Uterus (tissue), 4 donors: ENCODE data around the gene DHX29. TPM values are rescaled to one million over a fixed set of nuclear protein-coding genes. Genes with fewer than 3 reads are reported as not detected.

ENCODE experiments used
- DNase-seq, 2 donors: peaks; one replicate each; pipeline ENCODE4 v3.0.0-alpha.2; 2019 to 2020
- H3K27ac ChIP-seq, 2 donors: fragments of 200-600 bp; sonication (generic); 1 replicate in 1 of 2; 2 replicates in 1 of 2; pipeline ENCODE4 v1.5.1; 2016 to 2018
- H3K27me3 ChIP-seq, 2 donors: fragments of 200-600 bp; sonication (generic); one replicate each; pipeline ENCODE4 v1.5.1; 2018 to 2019; ENCODE audit warnings: control low read depth in 1 of 2
- H3K36me3 ChIP-seq, 2 donors: fragments of 200-600 bp; sonication (generic); one replicate each; pipeline ENCODE4 v1.5.1; 2019; ENCODE audit warnings: control low read depth in 1 of 2
- H3K4me1 ChIP-seq, 2 donors: fragments of 200-600 bp; sonication (generic); one replicate each; pipeline ENCODE4 v1.5.1; 2018 to 2019; ENCODE audit warnings: control low read depth in 1 of 2
- H3K4me3 ChIP-seq, 2 donors: fragments of 200-600 bp; sonication (generic); 1 replicate in 1 of 2; 2 replicates in 1 of 2; pipeline ENCODE4 v1.5.1; 2018 to 2019; ENCODE audit warnings: mild to moderate bottlenecking in 1 of 2
- H3K9me3 ChIP-seq, 2 donors: fragments of 200-600 bp; sonication (generic); one replicate each; pipeline ENCODE4 v1.5.1; 2019; ENCODE audit warnings: control low read depth in 1 of 2
- POLR2A ChIP-seq, 2 donors: fragments of 450-650 bp; IDR thresholded peaks; one replicate each; pipeline ENCODE4 v1.6.1; 2016; ENCODE audit warnings: antibody characterized with exemption in 2 of 2, mild to moderate bottlenecking in 1 of 2, moderate library complexity in 1 of 2
- intact Hi-C: fragments of 100-400 bp; cut with DNase I; formaldehyde crosslinking; loops from one replicate; pipeline ENCODE4 v1.15.1; 2023; ENCODE audit warnings: low total_unique reads
- total RNA-seq, 4 donors: library from RNA; depleted of rRNA in 3 of 4; stranded (reverse); fragments of >200 nt in 3 of 4; gene quantifications; one replicate each; pipeline versions ENCODE4 v1.1.0 to v1.2.4, GENCODE V29; 2014 to 2023
- TF ChIP-seq, protein P1 (sequence below), 4 experiments: fragments of 200-600 bp in 2 of 4; fragments of 450-650 bp in 2 of 4; sonication (generic) in 2 of 4; IDR thresholded peaks; one replicate each; pipeline ENCODE4 v1.5.1; 2016 to 2019; ENCODE audit warnings: antibody characterized with exemption in 4 of 4, mild to moderate bottlenecking in 2 of 4, moderate library complexity in 1 of 4
- donor health status: DM: yes; HTN: yes; CAD: no.

The DHX29 gene
- total RNA-seq, 4 donors from 2014 or later, result 22.0 to 44.4 (median 27.0) TPM

DNA sequence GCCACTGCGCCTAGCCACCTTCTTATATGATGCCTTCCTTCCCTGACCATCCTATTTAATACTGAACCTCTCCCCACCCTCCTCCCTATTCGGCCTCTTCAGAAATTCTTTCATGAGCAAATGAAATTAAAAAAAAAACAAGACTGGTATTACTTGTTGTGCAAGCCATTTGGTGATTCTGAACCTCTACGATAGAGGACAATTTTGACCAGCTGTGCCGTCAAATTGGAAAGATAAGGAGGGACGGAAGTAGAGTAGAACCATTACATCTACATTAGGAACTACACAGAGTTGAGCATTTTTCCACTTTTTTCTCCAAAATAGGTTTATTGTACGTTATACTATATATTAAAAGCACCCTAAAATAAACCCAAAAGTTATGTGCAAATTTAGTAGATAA lies 2.9 kb downstream of the DHX29 start:
- Histone ChIP-seq H3K27ac (no peak overlapping the region), H3K27me3 (no peaks in the 10 kb centered on the region), H3K4me1 (peaks cover 0 to 15% of the 10 kb centered on the region in 2 donors), H3K36me3 (no peaks in the 10 kb centered on the region), H3K9me3 (no peaks in the 10 kb centered on the region), H3K4me3 (no peak overlapping the region)
- intact Hi-C loops, result no loop called here
- TF ChIP-seq, protein P1, sequence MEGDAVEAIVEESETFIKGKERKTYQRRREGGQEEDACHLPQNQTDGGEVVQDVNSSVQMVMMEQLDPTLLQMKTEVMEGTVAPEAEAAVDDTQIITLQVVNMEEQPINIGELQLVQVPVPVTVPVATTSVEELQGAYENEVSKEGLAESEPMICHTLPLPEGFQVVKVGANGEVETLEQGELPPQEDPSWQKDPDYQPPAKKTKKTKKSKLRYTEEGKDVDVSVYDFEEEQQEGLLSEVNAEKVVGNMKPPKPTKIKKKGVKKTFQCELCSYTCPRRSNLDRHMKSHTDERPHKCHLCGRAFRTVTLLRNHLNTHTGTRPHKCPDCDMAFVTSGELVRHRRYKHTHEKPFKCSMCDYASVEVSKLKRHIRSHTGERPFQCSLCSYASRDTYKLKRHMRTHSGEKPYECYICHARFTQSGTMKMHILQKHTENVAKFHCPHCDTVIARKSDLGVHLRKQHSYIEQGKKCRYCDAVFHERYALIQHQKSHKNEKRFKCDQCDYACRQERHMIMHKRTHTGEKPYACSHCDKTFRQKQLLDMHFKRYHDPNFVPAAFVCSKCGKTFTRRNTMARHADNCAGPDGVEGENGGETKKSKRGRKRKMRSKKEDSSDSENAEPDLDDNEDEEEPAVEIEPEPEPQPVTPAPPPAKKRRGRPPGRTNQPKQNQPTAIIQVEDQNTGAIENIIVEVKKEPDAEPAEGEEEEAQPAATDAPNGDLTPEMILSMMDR (IDR thresholded peaks at IDR 0.05), result no peak
- no peak for TF ChIP-seq POLR2A (IDR thresholded peaks at IDR 0.05)
- DNase-seq, result no peak

- H3K36me3 ChIP-seq, result no peaks in the 10 kb centered on the region
- DNase-seq, result no peak
- no peak overlapping the region for H3K4me3 ChIP-seq
- H3K4me1 ChIP-seq, result peaks cover 0 to 10% of the 10 kb centered on the region in 2 donors
- intact Hi-C loops, result no loop called here
- no peak overlapping the region for H3K27ac ChIP-seq
- H3K9me3 ChIP-seq, result no peaks in the 10 kb centered on the region
- TF ChIP-seq, protein P1 (IDR thresholded peaks at IDR 0.05), result no peak
- no peak for TF ChIP-seq POLR2A (IDR thresholded peaks at IDR 0.05)
- no peaks in the 10 kb centered on the region for H3K27me3 ChIP-seq
Measured at GRCh38 chr5:55303238-55303690, 4.2 kb downstream of the DHX29 start.

DNA sequence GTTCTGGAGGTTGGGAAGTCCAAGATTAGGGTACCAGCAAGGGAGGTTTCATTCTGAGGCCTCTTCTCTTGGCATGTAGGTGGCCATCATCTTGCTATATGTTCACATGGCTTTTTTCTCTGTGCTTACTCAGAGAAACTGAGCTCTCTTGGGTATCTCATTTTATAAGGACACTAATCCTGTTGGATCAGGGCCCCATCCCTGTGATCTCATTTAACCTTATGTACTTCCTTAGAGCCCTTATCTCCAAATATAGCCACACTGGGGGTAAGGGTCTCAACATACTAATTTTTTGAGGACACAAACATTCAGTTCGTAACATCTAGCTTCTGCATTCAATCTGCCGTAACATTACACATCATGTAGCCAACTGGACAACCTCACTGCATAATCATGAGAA lies 6.6 kb downstream of the DHX29 start:
- no peaks in the 10 kb centered on the region for H3K36me3 ChIP-seq
- H3K27me3 ChIP-seq, result no peaks in the 10 kb centered on the region
- no peak for TF ChIP-seq POLR2A (IDR thresholded peaks at IDR 0.05)
- TF ChIP-seq, protein P1 (IDR thresholded peaks at IDR 0.05), result no peak
- intact Hi-C loops, result no loop called here
- H3K9me3 ChIP-seq, result no peaks in the 10 kb centered on the region
- H3K4me1 ChIP-seq, result peaks cover 0 to 6% of the 10 kb centered on the region in 2 donors
- no peak for DNase-seq
- no peak overlapping the region for H3K4me3 ChIP-seq
- H3K27ac ChIP-seq, result no peak overlapping the region

DNA sequence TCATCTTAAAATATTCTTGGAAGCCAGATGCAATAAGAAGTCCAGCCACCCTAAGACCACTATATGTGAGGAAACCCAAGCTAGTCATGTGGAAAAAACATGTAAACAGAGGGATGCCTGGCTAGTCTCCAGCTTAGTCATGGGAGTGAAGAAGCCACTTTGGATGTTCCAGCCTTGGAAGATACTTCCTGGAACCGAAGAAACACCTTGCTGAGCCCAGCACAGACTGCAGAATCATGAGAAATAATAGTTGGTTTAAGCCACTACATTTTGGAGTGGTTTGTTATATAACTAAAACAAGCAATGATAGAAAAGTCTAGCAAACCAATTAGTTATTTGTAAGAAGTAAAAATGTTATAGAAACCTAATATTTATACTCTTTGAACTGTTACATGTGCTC lies 12.6 kb downstream of the DHX29 start:
- no peaks in the 10 kb centered on the region for H3K27me3 ChIP-seq
- no peaks in the 10 kb centered on the region for H3K36me3 ChIP-seq
- intact Hi-C loops, result no loop called here
- H3K9me3 ChIP-seq, result no peaks in the 10 kb centered on the region
- H3K4me1 ChIP-seq, result no peaks in the 10 kb centered on the region
- no peak for DNase-seq
- no peak overlapping the region for H3K27ac ChIP-seq
- TF ChIP-seq POLR2A (IDR thresholded peaks at IDR 0.05), result no peak
- TF ChIP-seq, protein P1 (IDR thresholded peaks at IDR 0.05), result no peak
- H3K4me3 ChIP-seq, result no peak overlapping the region

- Histone ChIP-seq H3K9me3 (no peaks in the 10 kb centered on the region), H3K27ac (no peak overlapping the region), H3K4me3 (no peak overlapping the region), H3K4me1 (no peaks in the 10 kb centered on the region), H3K36me3 (no peaks in the 10 kb centered on the region), H3K27me3 (no peaks in the 10 kb centered on the region)
- intact Hi-C loops, result no loop called here
- no peak for DNase-seq
- no peak for TF ChIP-seq POLR2A (IDR thresholded peaks at IDR 0.05)
- TF ChIP-seq, protein P1 (IDR thresholded peaks at IDR 0.05), result no peak
Measured at GRCh38 chr5:55290991-55291390, 16.5 kb downstream of the DHX29 start.
